Activated CD4-positive, alpha-beta T cell treated with anti-CD3 and anti-CD28 coated beads, Interleukin-2, amount 50 U/mL, for 24 hours (primary cell): ENCODE data around the gene NEAT1.

ENCODE experiments used
- DNase-seq, 2 donors: peaks; one replicate each; pipeline ENCODE4 v3.0.0-alpha.2; 2020; ENCODE audit warnings: low read depth in 1 of 2, low spot score in 1 of 2

The NEAT1 gene

GRCh38 chr11:65389294-65389980 is 33.2 kb upstream of the NEAT1 start:
- DNase-seq = no peak

- no peak for DNase-seq
These were observed 32.3 kb upstream of the NEAT1 start for GRCh38 chr11:65390099-65390941.

- no peak for DNase-seq
These were observed 31.6 kb upstream of the NEAT1 start for GRCh38 chr11:65390996-65391395.

- no peak for DNase-seq
These were observed 30.3 kb upstream of the NEAT1 start for GRCh38 chr11:65392186-65392829.

GRCh38 chr11:65392899-65393298 is 29.7 kb upstream of the NEAT1 start:
- no peak for DNase-seq

- no peak for DNase-seq
These were observed 29.0 kb upstream of the NEAT1 start for GRCh38 chr11:65393513-65394079.

GRCh38 chr11:65394125-65394536 is 28.5 kb upstream of the NEAT1 start:
- no peak for DNase-seq

GRCh38 chr11:65395961-65396530 is 26.6 kb upstream of the NEAT1 start:
- DNase-seq = no peak

- no peak for DNase-seq
These were observed 25.5 kb upstream of the NEAT1 start for GRCh38 chr11:65396769-65397745.

- no peak for DNase-seq
These were observed 24.2 kb upstream of the NEAT1 start for GRCh38 chr11:65398362-65398910.

- no peak for DNase-seq
These were observed 23.3 kb upstream of the NEAT1 start for GRCh38 chr11:65399249-65399648.

GRCh38 chr11:65399845-65400244 is 22.8 kb upstream of the NEAT1 start:
- no peak for DNase-seq

GRCh38 chr11:65400307-65401072 is 22.1 kb upstream of the NEAT1 start:
- DNase-seq = no peak

- no peak for DNase-seq
These were observed 21.4 kb upstream of the NEAT1 start for GRCh38 chr11:65401073-65401802.

GRCh38 chr11:65401803-65402248 is 20.8 kb upstream of the NEAT1 start:
- DNase-seq = no peak

GRCh38 chr11:65402790-65403189 is 19.8 kb upstream of the NEAT1 start:
- DNase-seq = no peak

- DNase-seq = no peak
These were observed 18.9 kb upstream of the NEAT1 start for GRCh38 chr11:65403607-65404121.

GRCh38 chr11:65404210-65404609 is 18.4 kb upstream of the NEAT1 start:
- no peak for DNase-seq
